GM23338 (cell line): Measurements from ENCODE around the gene SUMO4. TPM values are rescaled to one million over a fixed set of nuclear protein-coding genes. Genes with fewer than 3 reads are reported as not detected.

Source experiments
- polyA plus RNA-seq: library from polyadenylated mRNA; unstranded; fragments of >200 nt; fragmentation: Nextera tagmentation; extraction: Ambion mirVana; gene quantifications from 2 replicates; pipeline ENCODE4 v1.2.1, GENCODE V29; 2016
- total RNA-seq: library from RNA; depleted of rRNA; stranded (reverse); fragments of >200 nt; shearing (Covaris generic); gene quantifications from 2 replicates; pipeline ENCODE4 v1.2.3, GENCODE V29; 2014; rRNA removed

SUMO4 gene
- total and polyA plus RNA-seq, 2 experiments from 2014 or later = 1.9 to 2.1 TPM

Other genes starting within 250 kb of the SUMO4 start
- gene TAB2, start 82.5 kb upstream of the SUMO4 start, total RNA-seq = 59.2 and 65.5 TPM in 2 replicates
- 19.8 and 21.7 TPM in 2 replicates for gene TAB2, start 82.5 kb upstream of the SUMO4 start, polyA plus RNA-seq
- gene ZC3H12D, start 84.8 kb downstream of the SUMO4 start, total RNA-seq = 0.04 and 0.07 TPM in 2 replicates
- not detected in 2 replicates for gene ZC3H12D, start 84.8 kb downstream of the SUMO4 start, polyA plus RNA-seq
- gene PPIL4, start 145.8 kb downstream of the SUMO4 start, total RNA-seq = 29.7 and 35.1 TPM in 2 replicates
- gene PPIL4, start 145.8 kb downstream of the SUMO4 start, polyA plus RNA-seq = 35.3 and 47.3 TPM in 2 replicates
- gene GINM1, start 166.1 kb downstream of the SUMO4 start, total RNA-seq = 13.4 and 19.2 TPM in 2 replicates
- gene GINM1, start 166.1 kb downstream of the SUMO4 start, polyA plus RNA-seq = 23.5 and 24.1 TPM in 2 replicates
- 21.4 and 26.3 TPM in 2 replicates for gene KATNA1, start 248.5 kb downstream of the SUMO4 start, total RNA-seq
- gene KATNA1, start 248.5 kb downstream of the SUMO4 start, polyA plus RNA-seq = 17.2 and 19.1 TPM in 2 replicates